Activated T-cell treated with anti-CD3 and anti-CD28 coated beads, Interleukin-2, amount 50 U/mL, for 48 hours (primary cell): ENCODE data around the gene SLC6A20.
"Not testable (repeated sequence)": the region's sequence is repeated elsewhere in the genome, so short reads cannot be mapped to it uniquely, and the experiment has no call there.

ENCODE experiments used
- DNase-seq, 2 experiments: peaks; one replicate each; pipeline ENCODE4 v3.0.0-alpha.2; 2020

SLC6A20 gene

GRCh38 chr3:45754461-45754860 lies 41.9 kb downstream of the SLC6A20 start:
- no peak for DNase-seq

DNA sequence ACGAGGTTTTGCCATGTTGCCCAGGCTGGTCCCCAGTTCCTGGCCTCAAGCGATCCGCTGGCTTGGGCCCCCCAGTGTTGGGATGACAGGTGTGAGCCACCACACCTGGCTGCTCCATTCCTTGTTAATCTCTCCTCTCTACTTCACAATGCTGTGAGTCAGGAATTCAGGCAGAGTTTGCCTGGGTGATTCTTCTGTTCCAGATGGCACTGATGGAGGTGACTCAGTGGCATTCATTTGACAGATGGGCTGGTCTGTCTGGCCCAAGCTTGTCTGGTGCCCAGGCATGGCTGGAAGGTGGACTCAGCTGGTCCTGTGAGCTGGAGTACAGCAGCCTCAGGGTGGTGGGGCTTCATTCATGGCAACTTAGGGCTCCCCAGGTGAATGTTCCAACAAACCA lies 43.2 kb downstream of the SLC6A20 start:
- DNase-seq = no peak

- no peak for DNase-seq
These were observed 44.6 kb downstream of the SLC6A20 start for GRCh38 chr3:45751537-45752242.

GRCh38 chr3:45749880-45750279 lies 46.5 kb downstream of the SLC6A20 start:
- DNase-seq = no peak

DNA sequence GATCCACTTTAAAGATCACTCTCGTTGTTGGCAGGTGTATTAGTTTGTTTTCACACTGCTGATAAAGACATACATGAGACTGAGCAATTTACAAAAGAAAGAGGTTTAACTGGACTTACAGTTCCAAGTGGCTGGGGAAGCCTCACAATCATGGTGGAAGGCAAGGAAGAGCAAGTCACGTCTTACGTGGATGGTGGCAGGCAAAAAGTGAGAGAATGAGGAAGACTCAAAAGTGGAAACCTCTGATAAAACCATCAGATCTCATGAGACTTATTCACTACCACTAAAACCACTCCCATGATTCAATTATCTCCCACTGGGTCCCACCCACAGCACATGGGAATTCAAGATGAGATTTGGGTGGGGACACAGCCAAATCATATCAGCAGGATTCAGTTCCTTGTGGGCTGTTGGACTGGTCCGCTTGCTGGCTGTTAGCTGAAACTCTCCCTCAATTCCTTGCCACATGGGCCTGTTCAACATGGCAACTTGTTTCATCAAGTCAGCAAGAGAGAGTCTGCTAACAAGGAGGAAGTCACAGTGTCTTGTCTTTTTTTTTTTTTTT lies 47.2 kb downstream of the SLC6A20 start:
- not testable (repeated sequence) for DNase-seq

DNA sequence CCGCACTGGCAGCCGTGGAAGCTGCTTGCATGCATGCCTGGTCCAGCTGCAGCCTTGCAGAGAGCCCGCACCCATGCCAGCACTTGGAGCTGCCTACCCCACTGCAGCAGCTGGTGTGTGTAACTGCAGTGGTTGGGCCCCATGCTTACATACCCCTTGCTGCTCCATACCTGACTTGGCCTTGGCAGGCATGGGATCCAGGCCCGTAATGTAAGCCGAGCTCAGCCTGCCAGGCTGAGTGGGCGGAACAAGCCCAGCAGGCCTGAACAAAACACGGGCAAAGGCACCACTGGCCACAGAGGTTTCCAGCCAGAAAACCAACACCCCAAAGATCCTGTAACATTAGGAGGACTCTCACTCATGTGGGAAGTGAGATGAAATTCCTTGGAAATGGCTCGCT lies 48.3 kb downstream of the SLC6A20 start:
- no peak for DNase-seq

GRCh38 chr3:45746777-45747622 lies 49.3 kb downstream of the SLC6A20 start:
- DNase-seq = no peak

GRCh38 chr3:45746165-45746776 lies 50.1 kb downstream of the SLC6A20 start:
- no peak for DNase-seq

DNA sequence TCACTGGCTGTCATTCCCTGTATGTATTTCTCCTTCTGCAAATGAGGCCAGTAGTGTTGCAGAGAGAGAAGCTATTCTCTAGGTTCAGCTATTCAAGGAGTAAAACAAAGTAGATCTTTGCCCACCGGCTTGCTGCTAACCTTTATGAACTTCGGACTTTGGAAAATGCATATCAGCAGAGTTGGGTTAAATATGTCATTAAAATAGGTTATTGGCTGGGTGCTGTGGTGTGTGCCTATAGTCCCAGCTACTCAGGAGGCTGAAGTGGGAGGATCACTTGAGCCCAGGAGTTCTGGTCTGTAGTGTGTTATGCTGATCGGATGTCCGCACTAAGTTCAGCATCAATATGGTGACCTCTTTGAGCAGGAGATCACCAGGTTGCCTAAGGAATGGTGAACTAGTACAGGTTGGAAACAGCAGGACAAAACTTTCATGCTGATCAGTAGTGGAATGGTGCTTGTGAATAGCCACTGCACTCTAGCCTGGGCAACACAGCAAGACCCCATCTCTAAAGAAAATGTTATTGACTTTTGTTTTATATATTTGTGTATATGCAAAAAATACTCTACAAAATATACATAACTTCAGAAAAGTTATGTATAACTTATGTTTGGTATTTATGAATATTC lies 53.8 kb downstream of the SLC6A20 start:
- no peak for DNase-seq

- DNase-seq = no peak
These were observed 54.4 kb downstream of the SLC6A20 start for GRCh38 chr3:45741742-45742460.

- no peak for DNase-seq
These were observed 55.1 kb downstream of the SLC6A20 start for GRCh38 chr3:45741247-45741646.

GRCh38 chr3:45739991-45740390 lies 56.3 kb downstream of the SLC6A20 start:
- DNase-seq = no peak

GRCh38 chr3:45737234-45737633 lies 59.1 kb downstream of the SLC6A20 start:
- DNase-seq = no peak

GRCh38 chr3:45736707-45737106 lies 59.6 kb downstream of the SLC6A20 start:
- no peak for DNase-seq

DNA sequence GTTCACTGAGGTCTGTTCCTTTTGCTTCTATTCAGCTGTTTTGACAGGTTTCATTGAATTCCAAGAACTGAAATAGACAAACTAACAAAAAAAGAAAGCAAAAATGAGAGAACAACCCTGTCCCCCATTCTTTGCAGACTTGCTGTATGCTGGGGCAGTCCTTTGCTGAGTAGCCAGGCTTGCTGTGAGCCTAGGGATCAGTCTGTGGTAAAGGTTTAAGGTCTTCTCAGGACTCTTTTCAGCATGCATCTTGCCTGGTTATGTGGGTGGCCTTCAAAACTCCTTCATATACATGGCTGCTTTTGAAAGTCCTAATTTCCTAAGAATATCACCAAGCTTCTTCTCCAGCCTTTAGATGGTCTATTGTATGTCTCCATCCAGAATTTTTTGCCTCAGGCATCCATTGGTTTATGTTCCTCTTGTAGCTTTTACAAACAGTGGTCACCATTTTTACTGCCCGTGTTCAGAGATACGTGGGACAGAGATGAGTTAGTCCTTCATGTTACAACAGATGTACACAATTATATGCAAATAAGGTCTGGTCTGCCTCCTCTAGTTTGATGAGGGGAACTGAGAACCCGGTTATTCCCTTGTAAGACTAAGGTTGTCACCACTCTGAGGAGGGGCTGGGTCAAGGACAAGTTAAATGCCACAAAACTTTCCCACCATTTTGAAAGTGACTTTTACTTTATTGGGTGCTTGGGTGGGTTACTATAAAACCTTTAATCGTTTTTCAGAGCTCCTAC lies 65.8 kb downstream of the SLC6A20 start:
- DNase-seq = no peak

- DNase-seq = no peak
These were observed 66.7 kb downstream of the SLC6A20 start for GRCh38 chr3:45729614-45730013.

GRCh38 chr3:45724911-45725310 lies 71.4 kb downstream of the SLC6A20 start:
- no peak for DNase-seq

DNA sequence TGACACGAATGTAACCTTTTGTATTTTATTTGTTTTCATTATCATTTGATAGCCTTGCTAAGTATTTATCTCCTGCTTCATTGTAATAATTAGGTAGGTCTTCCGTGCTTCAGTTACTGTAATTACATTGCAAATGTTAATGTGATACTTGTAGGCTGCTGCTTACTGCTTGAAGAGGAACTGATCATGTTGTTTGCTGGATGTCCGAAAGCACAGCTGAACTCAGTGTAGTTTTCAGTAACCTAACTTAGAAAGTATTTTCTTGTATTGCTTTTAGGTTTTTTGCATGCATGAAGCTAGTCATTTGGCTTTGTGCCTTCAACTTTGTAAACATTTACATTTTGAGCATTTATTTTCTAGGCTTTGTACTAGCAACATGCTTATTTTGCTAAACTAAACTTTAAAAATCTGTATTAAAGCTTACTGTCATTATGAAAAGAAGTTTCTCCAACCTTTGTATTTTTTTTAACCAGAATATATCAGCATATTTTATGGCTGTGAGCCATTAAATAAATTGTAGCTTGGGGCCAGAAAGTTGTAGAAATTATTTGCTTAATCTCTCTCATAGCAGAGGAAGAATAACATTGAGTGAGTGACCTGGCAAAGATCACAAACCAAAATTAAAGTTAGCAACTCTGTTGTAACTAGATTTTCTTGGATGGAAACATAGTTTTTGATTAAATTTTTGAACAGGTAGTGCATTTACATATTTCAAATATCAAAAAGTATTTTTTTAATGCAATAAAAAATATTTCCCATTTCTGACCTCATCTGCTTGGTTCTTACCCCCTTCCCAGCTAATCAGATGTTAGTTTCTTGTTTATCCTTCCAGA lies 76.5 kb downstream of the SLC6A20 start:
- no peak for DNase-seq

- no peak for DNase-seq
These were observed 79.5 kb downstream of the SLC6A20 start for GRCh38 chr3:45716790-45717336.

DNA sequence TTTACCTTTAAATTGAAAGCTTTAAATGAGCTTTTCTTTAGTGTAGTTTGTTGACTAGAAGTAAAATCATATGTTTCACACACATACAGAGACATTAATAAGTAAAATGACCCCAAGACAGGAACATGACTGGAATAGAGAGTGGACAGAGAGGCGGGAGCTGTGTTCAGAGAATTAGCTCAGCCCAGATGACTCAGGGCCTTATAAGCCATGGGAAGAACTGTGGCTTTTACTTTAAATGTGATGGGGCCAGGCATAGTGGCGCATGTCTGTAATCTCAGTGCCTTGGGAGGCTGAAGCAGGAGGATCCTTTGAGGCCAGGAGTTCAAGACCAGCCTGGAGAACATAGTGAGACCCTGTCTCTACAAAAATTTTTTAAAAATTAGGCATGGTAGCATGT lies 80.4 kb downstream of the SLC6A20 start:
- no peak for DNase-seq
